HEK293T (cell line): ENCODE data around the gene TNPO2.

ENCODE experiments used
- ARNT ChIP-seq: fragments of 450-650 bp; IDR thresholded peaks from 2 replicates; pipeline ENCODE4 v1.6.1; 2017; ENCODE audit warnings: mild to moderate bottlenecking
- BHLHE40 ChIP-seq: fragments of 450-650 bp; IDR thresholded peaks from 2 replicates; pipeline ENCODE4 v1.6.1; 2016; ENCODE audit warnings: mild to moderate bottlenecking, moderate library complexity, borderline replicate concordance
- ELF4 ChIP-seq: fragments of 450-650 bp; IDR thresholded peaks from 2 replicates; pipeline ENCODE4 v1.6.1; 2017; ENCODE audit warnings: antibody characterized with exemption
- FOXM1 ChIP-seq: fragments of 450-650 bp; IDR thresholded peaks from 2 replicates; pipeline ENCODE4 v1.6.1; 2017; ENCODE audit warnings: mild to moderate bottlenecking, borderline replicate concordance
- NFRKB ChIP-seq: fragments of 450-650 bp; IDR thresholded peaks from 2 replicates; pipeline ENCODE4 v1.6.1; 2016; ENCODE audit warnings: mild to moderate bottlenecking, moderate library complexity
- SP1 ChIP-seq: fragments of 450-650 bp; IDR thresholded peaks from 2 replicates; pipeline ENCODE4 v1.6.1; 2017
- SUZ12 ChIP-seq: fragments of 450-650 bp; IDR thresholded peaks from 2 replicates; pipeline ENCODE4 v1.6.1; 2016; ENCODE audit warnings: mild to moderate bottlenecking
- TARDBP ChIP-seq: fragments of 450-650 bp; IDR thresholded peaks from 2 replicates; pipeline ENCODE4 v1.6.1; 2016
- ZNF384 ChIP-seq: fragments of 450-650 bp; IDR thresholded peaks from 2 replicates; pipeline ENCODE4 v1.6.1; 2016

GRCh38 chr19:12764698-12765097 is 41.0 kb upstream of the TNPO2 start:
- TF ChIP-seq FOXM1 (no peak), ZNF384 (no peak), SUZ12 (no peak), SP1 (no peak), TARDBP (no peak), NFRKB (no peak), BHLHE40 (no peak), ELF4 (no peak), ARNT (no peak)
